ENCODE data around the gene DCPS. TPM values are rescaled to one million over a fixed set of nuclear protein-coding genes. Genes with fewer than 3 reads are reported as not detected.

The DCPS gene
- total RNA-seq, 1 experiment from 2014 or later, result 26.2 TPM

Other genes starting within 250 kb of the DCPS start
- 33.0 to 34.1 TPM (median 33.3 TPM) in 3 replicates for gene CDON, start 241.2 kb upstream of the DCPS start, total RNA-seq (2021)
- 43.8 to 46.6 TPM (median 45.0 TPM) in 3 replicates for gene RPUSD4, start 92.4 kb upstream of the DCPS start, total RNA-seq (2021)
- 33.1 to 35.3 TPM (median 33.2 TPM) in 3 replicates for gene FAM118B, start 92.3 kb upstream of the DCPS start, total RNA-seq (2021)
- 59.7 to 64.7 TPM (median 62.2 TPM) in 3 replicates for gene SRPRA, start 35.2 kb upstream of the DCPS start, total RNA-seq (2021)
- gene FOXRED1, start 34.9 kb upstream of the DCPS start, total RNA-seq (2021), result 59.4 to 64.4 TPM (median 61.9 TPM) in 3 replicates
- gene TIRAP, start 21.0 kb upstream of the DCPS start, total RNA-seq (2021), result 5.4 to 5.9 TPM (median 5.6 TPM) in 3 replicates
- 12.8 to 17.3 TPM (median 14.3 TPM) in 3 replicates for gene ST3GAL4, start 51.6 kb downstream of the DCPS start, total RNA-seq (2021)